ENCODE measurements around the gene CD55. TPM values are rescaled to one million over a fixed set of nuclear protein-coding genes. Genes with fewer than 3 reads are reported as not detected.

CD55 gene
- total RNA-seq, 1 experiment from 2014 or later: 17.3 TPM

DNA sequence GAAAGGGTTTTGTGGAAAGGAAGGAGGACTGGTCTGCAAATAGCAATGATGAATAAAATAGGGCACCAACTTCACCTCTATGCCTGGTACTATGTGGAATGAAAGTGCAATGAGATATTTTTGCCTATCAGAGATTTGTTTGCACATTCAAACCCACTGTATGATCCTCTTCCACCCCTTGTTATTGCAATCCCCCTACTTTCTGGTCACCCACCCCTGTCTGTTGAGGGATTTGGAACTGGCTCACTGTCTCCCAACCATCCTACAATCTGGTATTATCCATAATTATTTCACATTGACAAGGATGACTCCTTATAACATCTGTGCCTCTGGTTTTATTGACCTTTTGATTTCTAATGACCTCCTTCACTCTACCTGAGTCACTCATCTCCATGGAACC is 42.4 kb downstream of the CD55 start:
- H3K9ac ChIP-seq (ENCODE audit: extremely low read depth, insufficient read length, low read length): no peak overlapping the region
- no peak overlapping the region for H3K14ac ChIP-seq (ENCODE audit: insufficient read depth, low read length)
- no peaks in the 10 kb centered on the region for H4K20me1 ChIP-seq (ENCODE audit: control insufficient read depth, insufficient read depth, insufficient read length)
- TF ChIP-seq, protein P1, sequence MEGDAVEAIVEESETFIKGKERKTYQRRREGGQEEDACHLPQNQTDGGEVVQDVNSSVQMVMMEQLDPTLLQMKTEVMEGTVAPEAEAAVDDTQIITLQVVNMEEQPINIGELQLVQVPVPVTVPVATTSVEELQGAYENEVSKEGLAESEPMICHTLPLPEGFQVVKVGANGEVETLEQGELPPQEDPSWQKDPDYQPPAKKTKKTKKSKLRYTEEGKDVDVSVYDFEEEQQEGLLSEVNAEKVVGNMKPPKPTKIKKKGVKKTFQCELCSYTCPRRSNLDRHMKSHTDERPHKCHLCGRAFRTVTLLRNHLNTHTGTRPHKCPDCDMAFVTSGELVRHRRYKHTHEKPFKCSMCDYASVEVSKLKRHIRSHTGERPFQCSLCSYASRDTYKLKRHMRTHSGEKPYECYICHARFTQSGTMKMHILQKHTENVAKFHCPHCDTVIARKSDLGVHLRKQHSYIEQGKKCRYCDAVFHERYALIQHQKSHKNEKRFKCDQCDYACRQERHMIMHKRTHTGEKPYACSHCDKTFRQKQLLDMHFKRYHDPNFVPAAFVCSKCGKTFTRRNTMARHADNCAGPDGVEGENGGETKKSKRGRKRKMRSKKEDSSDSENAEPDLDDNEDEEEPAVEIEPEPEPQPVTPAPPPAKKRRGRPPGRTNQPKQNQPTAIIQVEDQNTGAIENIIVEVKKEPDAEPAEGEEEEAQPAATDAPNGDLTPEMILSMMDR (conservative IDR thresholded peaks at IDR 0.05): no peak
- no peaks in the 10 kb centered on the region for H3K79me1 ChIP-seq (ENCODE audit: insufficient read depth, low read depth, low read length, poor library complexity, severe bottlenecking)
- no peaks in the 10 kb centered on the region for H3K27me3 Mint-ChIP-seq (ENCODE audit: low read depth)
- no peaks in the 10 kb centered on the region for H3K36me3 Mint-ChIP-seq (ENCODE audit: insufficient read depth in 1 of 3, low read depth in 3 of 3)
- no peak overlapping the region for H3K4me2 ChIP-seq (ENCODE audit: insufficient read depth, insufficient read length, low read length)
- H3K9me3 Mint-ChIP-seq: no peaks in the 10 kb centered on the region
- no peak overlapping the region for H2AFZ ChIP-seq (ENCODE audit: low read length)
- no peak overlapping the region for H3K56ac ChIP-seq (ENCODE audit: insufficient read length, low read depth, low read length)
- no peak overlapping the region for H2BK15ac ChIP-seq (ENCODE audit: low read depth, low read length)
- no peaks in the 10 kb centered on the region for H3K23me2 ChIP-seq (ENCODE audit: insufficient read length, low read depth, low read length, poor library complexity, severe bottlenecking)
- H4K8ac ChIP-seq (replicated peaks; ENCODE audit: insufficient read length, low read depth, low read length): no peak overlapping the region
- H3K4me1 ChIP-seq (ENCODE audit: insufficient read depth, low read length): no peaks in the 10 kb centered on the region
- H4K5ac ChIP-seq (ENCODE audit: insufficient read length, low read depth, low read length): no peak overlapping the region
- no peak overlapping the region for H3K4me3 Mint-ChIP-seq
- no peak overlapping the region for H3K27ac ChIP-seq (ENCODE audit: insufficient read length, low read depth, low read length)
- H2BK120ac ChIP-seq (ENCODE audit: low read depth, low read length, poor library complexity, severe bottlenecking): no peak overlapping the region
- H4K91ac ChIP-seq (ENCODE audit: insufficient read length, low read depth, low read length): no peak overlapping the region
- H3K23ac ChIP-seq (ENCODE audit: insufficient read length, low read depth, low read length): no peak overlapping the region
- no peaks in the 10 kb centered on the region for H3K27me3 ChIP-seq (ENCODE audit: insufficient read depth, low read length)
- no peak overlapping the region for H3T11ph ChIP-seq (ENCODE audit: low read length)
- no peak overlapping the region for H2BK20ac ChIP-seq (ENCODE audit: low read depth, low read length, poor library complexity, severe bottlenecking)
- H3K4ac ChIP-seq (ENCODE audit: low read depth, low read length): no peak overlapping the region
- DNase-seq: no peak
- no peaks in the 10 kb centered on the region for H3K79me2 ChIP-seq (ENCODE audit: insufficient read depth, low read length)
- no peak overlapping the region for H3K27ac Mint-ChIP-seq
- no peak overlapping the region for H2BK12ac ChIP-seq (ENCODE audit: insufficient read length, low read depth, low read length)
- no peaks in the 10 kb centered on the region for H3K9me3 ChIP-seq (ENCODE audit: control insufficient read depth, low read depth, low read length)
- no peak overlapping the region for H2AK5ac ChIP-seq (ENCODE audit: insufficient read length, low read length)
- no peak overlapping the region for H2BK5ac ChIP-seq (ENCODE audit: insufficient read length, low read length)
- H3K18ac ChIP-seq (ENCODE audit: insufficient read length, low read depth, low read length): no peak overlapping the region
- no peaks in the 10 kb centered on the region for H3K4me1 Mint-ChIP-seq
